HG03196 (cell line): ENCODE measurements around the gene MYCL.

Experiments
- ATAC-seq: cut with Tn5 transposase; IDR thresholded peaks from one replicate; pipeline ENCODE4 v1.9.1; 2021; ENCODE audit not compliant: unreplicated experiment

MYCL gene

GRCh38 chr1:39857126-39857878 lies 44.4 kb downstream of the MYCL start:
- ATAC-seq, result no peak

GRCh38 chr1:39854738-39855137 lies 47.0 kb downstream of the MYCL start:
- no peak for ATAC-seq

GRCh38 chr1:39854314-39854713 lies 47.4 kb downstream of the MYCL start:
- no peak for ATAC-seq

GRCh38 chr1:39852876-39853275 lies 48.8 kb downstream of the MYCL start:
- no peak for ATAC-seq

- no peak for ATAC-seq
Observed at GRCh38 chr1:39852214-39852791, 49.4 kb downstream of the MYCL start.

GRCh38 chr1:39850606-39851216 lies 51.0 kb downstream of the MYCL start:
- no peak for ATAC-seq

GRCh38 chr1:39849203-39849602 lies 52.5 kb downstream of the MYCL start:
- no peak for ATAC-seq

- no peak for ATAC-seq
Observed at GRCh38 chr1:39847940-39848339, 53.8 kb downstream of the MYCL start.

GRCh38 chr1:39846796-39847195 lies 54.9 kb downstream of the MYCL start:
- ATAC-seq, result no peak

- ATAC-seq, result peak; percentile 56
Observed at GRCh38 chr1:39845569-39846566, 55.8 kb downstream of the MYCL start.
